B cell (primary cell): Measurements from ENCODE around the gene MLF2.

Source experiments
- CTCF ChIP-seq: fragments of 200-600 bp; IDR thresholded peaks from one replicate; pipeline ENCODE4 v1.8.0; 2022; ENCODE audit warnings: antibody characterized with exemption, mild to moderate bottlenecking
- EZH2 ChIP-seq: IDR thresholded peaks from 2 replicates; pipeline ENCODE4 v1.6.1; 2012; ENCODE audit warnings: borderline replicate concordance, low read depth, mild to moderate bottlenecking, moderate library complexity, low read length; ENCODE audit not compliant: insufficient read depth, poor library complexity, severe bottlenecking

GRCh38 chr12:6769666-6770065 is 16.7 kb upstream of the MLF2 start:
- TF ChIP-seq CTCF (no peak), EZH2 (no peak)
